Nephron (organoid): ENCODE data around the gene DRC3.

Experiments used
- H3K27ac Mint-ChIP-seq, 3 experiments: 2 replicates each; pipeline ENCODE4 v1.8.0; 2020; ENCODE audit warnings: mixed read lengths in 3 of 3, mild to moderate bottlenecking in 2 of 3, moderate library complexity in 1 of 3
- H3K27me3 Mint-ChIP-seq: 2 replicates; pipeline ENCODE4 v1.8.0; 2021; ENCODE audit warnings: low read depth, mild to moderate bottlenecking, moderate library complexity, mixed read lengths
- H3K36me3 Mint-ChIP-seq: 2 replicates; pipeline ENCODE4 v1.8.0; 2020; ENCODE audit warnings: low read depth, mixed read lengths
- H3K4me1 Mint-ChIP-seq: 2 replicates; pipeline ENCODE4 v1.8.0; 2020; ENCODE audit warnings: mixed read lengths
- H3K4me3 Mint-ChIP-seq, 3 experiments: 2 replicates each; pipeline ENCODE4 v1.8.0; 2020; ENCODE audit warnings: mild to moderate bottlenecking in 3 of 3, mixed read lengths in 3 of 3, moderate library complexity in 2 of 3
- H3K9me3 Mint-ChIP-seq: 2 replicates; pipeline ENCODE4 v1.8.0; 2020; ENCODE audit warnings: mixed read lengths
- TF ChIP-seq, protein P1 (sequence below), 3 experiments: fragments of 200-600 bp; sonication (generic); IDR thresholded peaks; one replicate each; pipeline ENCODE4 v1.5.0; 2021; ENCODE audit warnings: antibody characterized with exemption in 3 of 3; ENCODE audit not compliant: unreplicated experiment in 3 of 3

Gene DRC3

DNA sequence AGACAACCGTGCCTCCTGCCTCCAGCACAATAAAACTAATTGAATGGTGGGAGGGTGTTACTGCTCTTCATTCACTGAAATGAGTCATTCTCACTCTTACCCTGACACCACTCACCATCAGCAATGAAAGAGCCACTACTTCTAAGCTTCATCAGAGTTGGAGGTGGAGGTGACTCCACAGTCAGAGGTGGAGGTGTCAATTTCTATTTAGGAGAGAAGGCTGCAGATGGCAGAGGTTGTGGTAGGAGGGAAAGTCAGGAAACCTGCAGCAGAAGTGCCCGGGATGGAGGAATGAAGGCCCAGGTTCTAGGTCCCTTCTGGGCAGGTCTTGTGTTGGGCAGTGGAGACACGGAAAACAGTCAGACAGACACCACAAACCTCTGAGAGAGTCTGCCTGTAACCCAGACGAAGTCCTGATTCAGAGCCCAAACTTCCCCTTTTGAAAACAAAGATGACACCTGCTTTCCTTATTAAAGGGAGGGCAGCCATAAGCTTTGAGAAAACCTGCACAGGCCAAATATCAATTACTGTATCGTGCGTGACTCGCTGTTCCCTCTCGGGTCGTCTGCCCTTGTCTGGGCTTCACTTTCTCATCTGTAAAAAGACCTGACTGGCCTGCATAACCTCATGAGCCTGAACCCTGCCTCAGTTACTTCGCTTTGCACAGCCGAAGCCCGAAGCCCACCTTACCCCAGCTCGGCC is 65.6 kb downstream of the DRC3 start:
- H3K4me3 Mint-ChIP-seq, result peak overlapping the region; percentile 95 to 99 (median 98)
- TF ChIP-seq, protein P1, sequence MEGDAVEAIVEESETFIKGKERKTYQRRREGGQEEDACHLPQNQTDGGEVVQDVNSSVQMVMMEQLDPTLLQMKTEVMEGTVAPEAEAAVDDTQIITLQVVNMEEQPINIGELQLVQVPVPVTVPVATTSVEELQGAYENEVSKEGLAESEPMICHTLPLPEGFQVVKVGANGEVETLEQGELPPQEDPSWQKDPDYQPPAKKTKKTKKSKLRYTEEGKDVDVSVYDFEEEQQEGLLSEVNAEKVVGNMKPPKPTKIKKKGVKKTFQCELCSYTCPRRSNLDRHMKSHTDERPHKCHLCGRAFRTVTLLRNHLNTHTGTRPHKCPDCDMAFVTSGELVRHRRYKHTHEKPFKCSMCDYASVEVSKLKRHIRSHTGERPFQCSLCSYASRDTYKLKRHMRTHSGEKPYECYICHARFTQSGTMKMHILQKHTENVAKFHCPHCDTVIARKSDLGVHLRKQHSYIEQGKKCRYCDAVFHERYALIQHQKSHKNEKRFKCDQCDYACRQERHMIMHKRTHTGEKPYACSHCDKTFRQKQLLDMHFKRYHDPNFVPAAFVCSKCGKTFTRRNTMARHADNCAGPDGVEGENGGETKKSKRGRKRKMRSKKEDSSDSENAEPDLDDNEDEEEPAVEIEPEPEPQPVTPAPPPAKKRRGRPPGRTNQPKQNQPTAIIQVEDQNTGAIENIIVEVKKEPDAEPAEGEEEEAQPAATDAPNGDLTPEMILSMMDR (IDR thresholded peaks at IDR 0.05; ENCODE audit: unreplicated experiment in 3 of 3), result no peak
- H3K36me3 Mint-ChIP-seq, result no peaks in the 10 kb centered on the region
- peak overlapping the region; percentile 80 to 96 (median 94) for H3K27ac Mint-ChIP-seq
- peaks cover 51% of the 10 kb centered on the region for H3K4me1 Mint-ChIP-seq
- no peaks in the 10 kb centered on the region for H3K9me3 Mint-ChIP-seq
- H3K27me3 Mint-ChIP-seq, result peaks cover 3% of the 10 kb centered on the region

DNA sequence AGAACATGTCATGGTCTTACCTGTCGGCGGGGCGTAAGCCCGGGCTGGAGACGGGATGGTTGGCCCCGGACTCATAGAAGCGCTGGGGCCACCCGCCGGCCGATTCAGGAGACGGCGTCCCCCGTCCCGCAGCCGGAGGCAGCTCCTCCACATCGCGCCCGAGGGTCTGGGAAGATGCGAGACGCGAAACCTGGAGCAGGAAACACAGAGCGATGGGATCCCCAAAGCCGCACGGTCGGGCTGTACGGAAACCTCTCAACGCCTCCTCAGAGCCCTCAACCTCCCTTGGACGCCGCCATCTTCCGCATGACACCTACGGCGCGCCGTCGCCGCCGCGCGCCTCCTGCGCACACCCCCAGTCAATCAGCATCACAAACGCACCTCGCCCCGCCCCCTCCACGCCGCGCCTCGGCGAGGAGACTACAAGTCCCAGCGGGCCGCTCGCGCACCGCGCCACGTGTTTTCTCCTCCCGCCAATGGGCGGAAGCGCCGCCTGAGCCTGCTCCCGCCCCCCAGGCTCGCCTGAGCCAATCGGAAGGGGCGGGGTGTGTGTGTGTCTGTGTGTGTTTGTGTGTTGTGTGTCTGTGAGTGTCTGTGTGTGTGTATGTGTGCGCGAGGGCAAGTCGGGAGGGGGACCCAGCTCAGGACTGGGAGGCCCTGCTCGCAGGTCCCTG is 66.3 kb downstream of the DRC3 start, which contains the start of the genes ATPAF2 and GID4:
Gene ATPAF2 (minus strand): TSS at position 308 of the 674 bp plus-strand sequence. CDS start 155 bp downstream, at position 153.
Gene GID4 (plus strand): TSS at position 548 of the 674 bp plus-strand sequence. CDS start 57 bp downstream, at position 605.
- H3K4me3 Mint-ChIP-seq, result peak within 1 kb of the TSS; percentile 95 to 99 (median 98)
- peak within 1 kb of the TSS; percentile 80 to 96 (median 94) for H3K27ac Mint-ChIP-seq
- no peaks in the 10 kb centered on the region for H3K36me3 Mint-ChIP-seq
- H3K4me1 Mint-ChIP-seq, result peaks cover 47% of the 10 kb centered on the region
- H3K9me3 Mint-ChIP-seq, result no peaks in the 10 kb centered on the region
- peaks cover 3% of the 10 kb centered on the region for H3K27me3 Mint-ChIP-seq
- TF ChIP-seq, protein P1 (IDR thresholded peaks at IDR 0.05; ENCODE audit: unreplicated experiment in 3 of 3), result no peak

DNA sequence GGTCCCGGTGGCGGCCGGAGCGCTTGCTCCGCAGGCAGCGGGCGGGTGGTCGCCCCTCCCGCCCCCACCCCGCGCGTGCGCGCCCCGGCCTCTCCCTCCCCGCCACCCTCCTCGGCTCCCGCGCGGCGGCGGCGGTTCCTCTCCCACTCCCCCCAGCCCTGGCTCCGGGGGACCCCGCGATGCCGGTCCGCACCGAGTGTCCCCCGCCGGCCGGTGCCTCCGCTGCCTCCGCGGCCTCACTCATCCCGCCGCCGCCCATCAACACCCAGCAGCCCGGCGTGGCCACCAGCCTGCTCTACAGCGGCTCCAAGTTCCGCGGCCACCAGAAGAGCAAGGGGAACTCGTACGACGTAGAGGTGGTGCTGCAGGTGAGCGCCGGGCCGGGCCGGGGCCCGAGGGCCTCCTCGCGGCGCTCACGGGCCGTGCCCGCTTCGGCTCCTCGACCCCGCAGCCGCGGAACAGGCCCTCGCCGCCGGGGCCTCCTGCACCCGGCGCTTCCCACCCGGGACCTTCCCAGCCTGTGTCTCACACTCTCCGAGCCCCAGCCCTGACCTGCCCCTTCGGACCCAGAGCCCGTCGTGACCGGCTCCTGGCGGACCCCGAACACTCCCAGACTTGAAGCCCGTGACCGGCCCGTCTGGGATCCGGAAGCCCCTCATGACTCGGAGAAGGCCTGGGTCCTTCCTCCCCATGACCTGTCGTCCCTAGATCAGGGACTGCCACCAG is 67.0 kb downstream of the DRC3 start:
- Mint-ChIP-seq H3K9me3 (no peaks in the 10 kb centered on the region), H3K4me1 (peaks cover 47% of the 10 kb centered on the region), H3K27ac (peak overlapping the region; percentile 80 to 96 (median 94)), H3K27me3 (peaks cover 3% of the 10 kb centered on the region), H3K36me3 (peaks cover 3% of the 10 kb centered on the region), H3K4me3 (peak overlapping the region; percentile 95 to 99 (median 98))
- TF ChIP-seq, protein P1 (IDR thresholded peaks at IDR 0.05; ENCODE audit: unreplicated experiment in 3 of 3), result no peak

DNA sequence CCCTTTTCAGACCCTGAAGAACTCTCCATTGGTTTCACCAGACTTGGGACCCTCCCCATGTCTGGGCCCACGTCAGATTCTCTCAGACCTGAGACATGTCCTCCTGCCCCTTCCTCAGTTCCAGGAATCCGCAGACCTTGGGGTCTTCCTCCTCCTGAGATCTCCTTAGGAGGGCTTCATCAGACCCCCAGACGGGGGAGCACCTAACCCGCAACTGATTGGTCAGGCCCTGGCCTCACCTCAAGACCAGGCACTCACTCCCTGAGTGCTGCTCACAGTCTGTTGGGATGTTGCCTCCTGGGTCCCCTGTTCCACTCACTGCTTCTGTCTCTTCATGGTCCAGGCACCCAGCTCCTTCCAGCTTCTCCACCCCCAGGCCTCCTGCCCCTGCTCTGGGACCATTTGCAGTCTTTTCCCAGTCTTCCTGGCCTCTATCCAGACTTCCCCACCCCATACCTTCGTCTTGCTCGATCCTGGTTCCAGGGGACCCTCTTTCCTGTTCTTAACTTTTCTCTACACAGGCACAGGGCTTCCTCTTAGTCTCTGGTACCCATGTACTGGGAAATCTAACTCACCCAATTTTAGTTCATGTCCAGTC is 67.7 kb downstream of the DRC3 start:
- Mint-ChIP-seq H3K4me1 (peaks cover 47% of the 10 kb centered on the region), H3K4me3 (peak overlapping the region; percentile 93 to 98 (median 94)), H3K27me3 (peaks cover 3% of the 10 kb centered on the region), H3K27ac (peak overlapping the region; percentile 32 to 77 (median 59)), H3K9me3 (no peaks in the 10 kb centered on the region), H3K36me3 (peaks cover 6% of the 10 kb centered on the region)
- TF ChIP-seq, protein P1 (IDR thresholded peaks at IDR 0.05; ENCODE audit: unreplicated experiment in 3 of 3), result no peak

DNA sequence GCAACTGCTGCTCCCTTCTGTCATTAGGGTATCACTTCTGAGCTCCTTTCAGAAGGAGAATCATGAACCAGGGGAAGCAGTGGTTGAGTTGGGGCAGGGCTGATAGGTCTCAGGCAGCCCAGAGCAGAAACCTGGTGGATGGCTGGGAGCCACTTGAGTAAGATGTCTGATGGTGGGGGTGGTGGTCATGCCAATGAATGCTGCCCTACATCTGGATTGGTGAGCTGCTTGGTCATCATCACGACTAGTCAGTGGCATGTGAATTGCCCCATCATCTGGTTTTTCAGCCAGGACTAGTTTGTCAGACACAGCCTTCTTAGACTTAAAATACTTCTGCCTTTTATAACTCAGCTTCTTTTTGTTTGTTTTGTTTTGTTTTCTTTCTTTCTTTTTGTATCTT is 69.1 kb downstream of the DRC3 start:
- peak overlapping the region; percentile 93 to 98 (median 94) for H3K4me3 Mint-ChIP-seq
- TF ChIP-seq, protein P1 (IDR thresholded peaks at IDR 0.05; ENCODE audit: unreplicated experiment in 3 of 3), result no peak

More for the DNA sequence above, 69.1 kb downstream of the DRC3 start:
- peaks cover 7% of the 10 kb centered on the region for H3K36me3 Mint-ChIP-seq
- H3K27me3 Mint-ChIP-seq, result peaks cover 3% of the 10 kb centered on the region
- no peaks in the 10 kb centered on the region for H3K9me3 Mint-ChIP-seq
- H3K27ac Mint-ChIP-seq, result no peak overlapping the region
- H3K4me1 Mint-ChIP-seq, result peaks cover 47% of the 10 kb centered on the region
